BE2C (cell line): ENCODE results near the gene TTL.
A peak's percentile ranks its signal among the peaks of the same experiment; 100 is the strongest.

Source experiments
- DNase-seq: peaks from one replicate; pipeline ENCODE4 v3.0.0-alpha.2; 2020
- H3K27me3 ChIP-seq: fragments of 250-450 bp; sonication (Bioruptor Pico); 2 replicates; pipeline ENCODE4 v1.5.1; 2020; ENCODE audit warnings: mild to moderate bottlenecking
- H3K36me3 ChIP-seq: fragments of 250-450 bp; sonication (Bioruptor Pico); 2 replicates; pipeline ENCODE4 v1.5.1; 2020; ENCODE audit warnings: mild to moderate bottlenecking
- H3K4me1 ChIP-seq: fragments of 250-450 bp; sonication (Bioruptor Pico); 2 replicates; pipeline ENCODE4 v1.5.1; 2020
- H3K4me3 ChIP-seq: 2 replicates; pipeline ENCODE4 v1.5.1; 2011; ENCODE audit warnings: low read depth, low read length
- H3K9me3 ChIP-seq: fragments of 250-450 bp; sonication (Bioruptor Pico); 2 replicates; pipeline ENCODE4 v1.5.1; 2020
- TF ChIP-seq, protein P1 (sequence below): IDR thresholded peaks from 2 replicates; pipeline ENCODE4 v1.5.1; 2012; ENCODE audit warnings: mild to moderate bottlenecking, low read depth, low read length

TTL gene

DNA sequence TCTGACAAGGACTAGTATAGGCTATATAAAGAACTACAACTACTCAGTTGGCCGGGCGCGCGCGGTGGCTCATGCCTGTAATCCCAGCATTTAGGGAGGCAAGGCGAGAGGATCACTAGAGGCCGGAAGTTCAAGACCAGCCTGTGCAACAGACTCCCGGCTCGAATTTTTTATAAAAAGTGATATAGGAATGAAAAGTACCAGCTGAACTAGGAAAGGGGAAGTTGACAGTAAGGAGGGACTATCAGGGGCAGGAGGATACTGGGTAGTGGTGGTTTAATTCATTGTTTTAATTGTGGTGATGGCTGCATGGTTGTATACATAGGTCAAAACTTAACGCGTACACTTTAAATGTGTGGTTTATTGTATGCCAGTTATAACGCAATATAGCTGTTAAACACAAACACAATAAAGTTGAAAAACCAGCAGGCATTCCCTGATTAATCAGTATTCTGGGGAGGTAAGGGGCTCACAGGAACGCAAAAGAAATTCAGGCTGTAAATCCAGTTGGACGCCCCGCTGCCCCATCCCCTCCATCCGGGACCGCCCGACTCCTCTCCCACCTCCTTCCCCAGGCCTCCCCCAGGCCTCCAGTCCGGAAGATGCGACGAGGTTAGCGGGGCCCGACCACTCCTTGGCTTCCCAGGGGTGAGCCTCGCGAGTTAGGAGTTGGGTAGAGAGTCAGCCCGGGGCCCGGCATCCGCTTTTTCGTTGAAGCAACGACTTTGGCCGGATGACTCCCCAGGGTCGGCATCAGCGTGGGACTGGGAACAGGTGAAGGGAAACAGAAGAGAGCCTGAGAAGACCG, 59.6 kb downstream of the TTL start:
- TF ChIP-seq, protein P1, sequence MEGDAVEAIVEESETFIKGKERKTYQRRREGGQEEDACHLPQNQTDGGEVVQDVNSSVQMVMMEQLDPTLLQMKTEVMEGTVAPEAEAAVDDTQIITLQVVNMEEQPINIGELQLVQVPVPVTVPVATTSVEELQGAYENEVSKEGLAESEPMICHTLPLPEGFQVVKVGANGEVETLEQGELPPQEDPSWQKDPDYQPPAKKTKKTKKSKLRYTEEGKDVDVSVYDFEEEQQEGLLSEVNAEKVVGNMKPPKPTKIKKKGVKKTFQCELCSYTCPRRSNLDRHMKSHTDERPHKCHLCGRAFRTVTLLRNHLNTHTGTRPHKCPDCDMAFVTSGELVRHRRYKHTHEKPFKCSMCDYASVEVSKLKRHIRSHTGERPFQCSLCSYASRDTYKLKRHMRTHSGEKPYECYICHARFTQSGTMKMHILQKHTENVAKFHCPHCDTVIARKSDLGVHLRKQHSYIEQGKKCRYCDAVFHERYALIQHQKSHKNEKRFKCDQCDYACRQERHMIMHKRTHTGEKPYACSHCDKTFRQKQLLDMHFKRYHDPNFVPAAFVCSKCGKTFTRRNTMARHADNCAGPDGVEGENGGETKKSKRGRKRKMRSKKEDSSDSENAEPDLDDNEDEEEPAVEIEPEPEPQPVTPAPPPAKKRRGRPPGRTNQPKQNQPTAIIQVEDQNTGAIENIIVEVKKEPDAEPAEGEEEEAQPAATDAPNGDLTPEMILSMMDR = no peak

DNA sequence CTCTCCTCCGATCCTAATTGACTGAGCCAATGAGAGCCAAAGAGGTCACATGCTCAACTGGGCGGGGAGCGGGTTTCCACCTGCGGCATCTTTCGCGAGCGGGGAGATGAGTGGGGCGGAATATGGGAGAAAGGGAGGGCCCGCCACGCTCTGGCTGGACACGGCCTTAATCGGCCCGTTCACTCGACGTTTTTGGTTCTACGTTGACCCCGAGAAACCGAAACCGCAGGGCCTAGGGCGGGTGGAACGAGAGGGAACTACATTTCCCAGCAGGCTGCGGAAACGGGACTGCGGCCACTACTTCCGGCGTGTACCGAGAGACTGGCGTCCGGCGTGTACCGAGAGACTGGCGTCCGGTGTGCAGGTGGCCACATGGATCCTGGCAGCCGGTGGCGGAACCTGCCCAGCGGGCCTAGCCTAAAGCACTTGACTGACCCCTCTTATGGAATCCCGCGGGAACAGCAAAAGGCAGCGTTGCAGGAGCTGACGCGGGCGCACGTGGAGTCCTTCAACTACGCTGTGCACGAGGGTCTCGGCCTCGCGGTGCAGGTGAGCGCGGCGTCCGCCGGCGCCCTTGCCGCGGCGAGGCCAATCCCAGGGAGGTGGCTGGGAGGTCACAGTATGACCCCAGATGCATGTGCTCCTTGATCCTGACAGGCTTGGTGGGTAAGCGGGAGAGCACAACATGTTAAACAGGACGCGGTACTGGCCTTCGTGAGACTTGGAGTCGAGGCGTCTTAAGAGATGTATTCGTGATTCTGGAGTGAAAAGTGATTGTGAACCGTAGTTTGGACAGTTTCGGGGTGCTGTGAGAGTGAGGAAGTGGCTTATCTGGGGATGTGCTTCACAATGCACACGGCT, 60.4 kb downstream of the TTL start, which contains the start of gene POLR1B:
Gene POLR1B, plus strand, starts transcription at position 343 of the 861 bp plus-strand sequence. Its CDS starts 30 bp downstream, at position 373.
- Histone ChIP-seq H3K4me3 (peak within 1 kb of the TSS; percentile 90), H3K4me1 (no peaks in the 10 kb centered on the region), H3K27me3 (no peaks in the 10 kb centered on the region), H3K9me3 (no peaks in the 10 kb centered on the region), H3K36me3 (peaks cover 8% of the 10 kb centered on the region; the same call in 1 of the 2 replicates)
- TF ChIP-seq, protein P1 = no peak
- DNase-seq = peak; percentile 78

More for the DNA sequence above, 59.6 kb downstream of the TTL start:
- DNase-seq = peak; percentile 64
- Histone ChIP-seq H3K27me3 (no peaks in the 10 kb centered on the region), H3K4me1 (no peaks in the 10 kb centered on the region), H3K36me3 (peaks cover 5% of the 10 kb centered on the region; the same call in 1 of the 2 replicates), H3K4me3 (peak overlapping the region; percentile 90), H3K9me3 (no peaks in the 10 kb centered on the region)

DNA sequence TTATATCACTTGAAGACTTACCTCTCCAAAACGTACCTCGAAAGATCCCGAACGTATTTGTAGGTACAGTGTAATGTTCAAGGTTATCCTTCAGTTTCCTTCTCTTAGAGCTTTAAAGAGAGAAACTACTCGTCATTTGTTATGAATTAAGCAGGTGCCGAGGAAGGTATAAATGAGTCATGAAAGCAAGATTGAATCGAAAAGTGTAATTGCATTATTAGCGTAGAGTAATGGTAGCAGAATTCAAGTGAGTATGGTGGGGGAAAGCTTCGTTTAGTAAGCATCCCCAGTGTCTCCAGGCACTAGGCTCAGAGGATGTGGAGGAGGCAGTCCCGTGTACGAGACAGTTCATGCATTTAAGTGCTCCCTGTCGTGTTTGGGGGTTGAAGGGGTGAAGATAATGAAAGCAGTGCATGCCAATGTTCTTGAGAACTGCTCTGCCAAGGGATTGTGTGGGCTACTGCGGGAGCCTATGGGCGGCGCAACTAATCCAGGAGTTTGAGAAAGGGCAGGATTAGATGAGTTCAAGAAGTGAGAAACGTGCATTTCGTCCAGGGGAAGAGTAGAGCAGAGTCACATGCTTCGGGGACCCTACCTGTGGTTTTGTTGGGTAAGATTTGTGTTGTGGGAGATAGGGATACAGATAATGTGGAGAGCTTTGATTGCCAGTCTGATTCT, 61.2 kb downstream of the TTL start:
- Histone ChIP-seq H3K4me1 (no peaks in the 10 kb centered on the region), H3K4me3 (peak overlapping the region; percentile 90), H3K27me3 (no peaks in the 10 kb centered on the region), H3K9me3 (no peaks in the 10 kb centered on the region), H3K36me3 (peaks cover 12% of the 10 kb centered on the region)
- TF ChIP-seq, protein P1 = no peak
- DNase-seq = no peak

DNA sequence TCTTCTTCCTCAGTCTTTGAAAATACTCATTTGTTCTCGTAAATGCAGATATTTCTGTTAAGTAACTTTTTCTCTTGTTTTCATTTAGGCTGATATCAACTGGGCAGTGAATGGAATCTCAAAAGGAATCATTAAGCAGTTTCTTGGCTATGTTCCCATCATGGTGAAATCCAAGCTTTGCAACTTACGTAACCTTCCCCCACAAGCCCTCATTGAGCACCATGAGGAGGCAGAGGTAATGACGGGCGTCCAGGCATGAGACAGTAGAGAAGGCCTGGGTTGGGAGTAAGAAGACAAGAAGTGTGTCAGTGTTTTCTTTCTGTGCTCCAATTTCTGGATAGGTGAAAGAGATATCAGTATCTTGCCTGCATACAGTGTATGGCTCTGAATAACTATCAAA, 65.4 kb downstream of the TTL start:
- no peaks in the 10 kb centered on the region for H3K4me1 ChIP-seq
- TF ChIP-seq, protein P1 = no peak
- no peak overlapping the region for H3K4me3 ChIP-seq
- DNase-seq = no peak
- H3K36me3 ChIP-seq = peaks cover 32% of the 10 kb centered on the region
- no peaks in the 10 kb centered on the region for H3K27me3 ChIP-seq
- no peaks in the 10 kb centered on the region for H3K9me3 ChIP-seq

DNA sequence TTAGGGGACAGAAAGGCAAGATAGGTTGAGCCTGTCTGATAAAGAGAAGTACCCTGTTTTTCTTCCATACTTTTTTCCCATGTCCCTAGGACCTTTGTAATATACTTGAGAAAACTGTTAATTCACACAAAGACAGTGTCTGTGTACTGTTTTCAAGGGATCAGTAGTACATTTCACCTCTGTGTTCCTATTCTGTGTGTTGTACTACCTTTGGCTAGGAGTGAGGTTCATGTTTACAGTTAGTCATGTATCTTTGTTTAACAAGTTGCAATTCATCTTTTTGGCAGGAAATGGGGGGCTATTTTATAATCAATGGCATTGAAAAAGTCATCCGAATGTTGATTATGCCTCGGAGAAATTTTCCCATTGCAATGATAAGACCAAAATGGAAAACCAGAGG, 67.0 kb downstream of the TTL start:
- TF ChIP-seq, protein P1 = no peak
- peaks cover 37% of the 10 kb centered on the region for H3K36me3 ChIP-seq
- no peak for DNase-seq

More for the DNA sequence above, 67.0 kb downstream of the TTL start:
- Histone ChIP-seq H3K4me1 (no peaks in the 10 kb centered on the region), H3K4me3 (no peak overlapping the region), H3K9me3 (no peaks in the 10 kb centered on the region), H3K27me3 (no peaks in the 10 kb centered on the region)
